CD4-positive, alpha-beta T cell treated with Interleukin-6 for 4 hours (primary cell): Measurements from ENCODE around the gene MDC1.
"Not testable (repeated sequence)": the region's sequence is repeated elsewhere in the genome, so short reads cannot be mapped to it uniquely, and the experiment has no call there.

Experiments used
- DNase-seq: peaks from one replicate; pipeline ENCODE4 v3.0.0-alpha.2; 2020; ENCODE audit warnings: mixed read lengths

Gene MDC1, protein sequence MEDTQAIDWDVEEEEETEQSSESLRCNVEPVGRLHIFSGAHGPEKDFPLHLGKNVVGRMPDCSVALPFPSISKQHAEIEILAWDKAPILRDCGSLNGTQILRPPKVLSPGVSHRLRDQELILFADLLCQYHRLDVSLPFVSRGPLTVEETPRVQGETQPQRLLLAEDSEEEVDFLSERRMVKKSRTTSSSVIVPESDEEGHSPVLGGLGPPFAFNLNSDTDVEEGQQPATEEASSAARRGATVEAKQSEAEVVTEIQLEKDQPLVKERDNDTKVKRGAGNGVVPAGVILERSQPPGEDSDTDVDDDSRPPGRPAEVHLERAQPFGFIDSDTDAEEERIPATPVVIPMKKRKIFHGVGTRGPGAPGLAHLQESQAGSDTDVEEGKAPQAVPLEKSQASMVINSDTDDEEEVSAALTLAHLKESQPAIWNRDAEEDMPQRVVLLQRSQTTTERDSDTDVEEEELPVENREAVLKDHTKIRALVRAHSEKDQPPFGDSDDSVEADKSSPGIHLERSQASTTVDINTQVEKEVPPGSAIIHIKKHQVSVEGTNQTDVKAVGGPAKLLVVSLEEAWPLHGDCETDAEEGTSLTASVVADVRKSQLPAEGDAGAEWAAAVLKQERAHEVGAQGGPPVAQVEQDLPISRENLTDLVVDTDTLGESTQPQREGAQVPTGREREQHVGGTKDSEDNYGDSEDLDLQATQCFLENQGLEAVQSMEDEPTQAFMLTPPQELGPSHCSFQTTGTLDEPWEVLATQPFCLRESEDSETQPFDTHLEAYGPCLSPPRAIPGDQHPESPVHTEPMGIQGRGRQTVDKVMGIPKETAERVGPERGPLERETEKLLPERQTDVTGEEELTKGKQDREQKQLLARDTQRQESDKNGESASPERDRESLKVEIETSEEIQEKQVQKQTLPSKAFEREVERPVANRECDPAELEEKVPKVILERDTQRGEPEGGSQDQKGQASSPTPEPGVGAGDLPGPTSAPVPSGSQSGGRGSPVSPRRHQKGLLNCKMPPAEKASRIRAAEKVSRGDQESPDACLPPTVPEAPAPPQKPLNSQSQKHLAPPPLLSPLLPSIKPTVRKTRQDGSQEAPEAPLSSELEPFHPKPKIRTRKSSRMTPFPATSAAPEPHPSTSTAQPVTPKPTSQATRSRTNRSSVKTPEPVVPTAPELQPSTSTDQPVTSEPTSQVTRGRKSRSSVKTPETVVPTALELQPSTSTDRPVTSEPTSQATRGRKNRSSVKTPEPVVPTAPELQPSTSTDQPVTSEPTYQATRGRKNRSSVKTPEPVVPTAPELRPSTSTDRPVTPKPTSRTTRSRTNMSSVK (N-terminal part only)

DNA sequence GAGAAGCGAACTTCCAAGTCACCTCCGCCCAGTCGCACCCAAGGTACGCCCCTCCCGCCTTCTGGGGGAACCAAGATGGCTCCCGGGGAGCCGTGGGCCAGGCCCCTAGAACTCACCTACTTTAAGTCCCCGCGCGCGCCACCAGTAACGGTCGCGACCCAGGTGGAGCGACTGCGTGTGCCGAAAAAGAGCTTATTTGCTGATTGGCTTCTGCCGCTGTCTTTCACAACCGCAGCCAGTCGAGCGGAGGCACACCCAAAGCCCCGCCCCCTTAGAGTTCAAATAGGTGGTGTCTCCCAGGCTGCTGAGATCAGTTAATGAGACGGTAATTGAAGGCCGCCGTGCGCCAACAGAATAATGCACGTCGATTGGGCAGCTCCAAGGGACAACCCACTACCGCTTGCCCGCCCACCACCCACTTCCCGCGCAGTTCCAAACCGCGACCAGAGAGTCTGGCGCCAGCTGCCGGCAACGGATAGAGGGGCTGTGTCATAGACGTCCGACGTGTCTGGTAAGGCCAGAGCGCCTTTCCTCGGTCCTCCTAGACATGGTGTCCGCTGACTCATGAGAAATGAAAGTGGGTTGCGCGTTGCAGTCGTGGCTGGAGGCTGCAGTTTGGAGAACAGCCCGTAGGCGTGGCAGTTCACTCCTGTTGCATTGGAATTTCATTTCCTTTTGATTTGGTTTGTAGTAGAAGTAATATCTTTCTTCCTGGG lies at the start of gene MDC1:
Gene MDC1, minus strand, starts transcription at position 153 of the 716 bp plus-strand sequence. CDS start 2,106 bp downstream, outside the sequence.
- DNase-seq: peak; percentile 99

- DNase-seq: no peak
These were observed 49.5 kb upstream of the MDC1 start for GRCh38 chr6:30766461-30767157.

DNA sequence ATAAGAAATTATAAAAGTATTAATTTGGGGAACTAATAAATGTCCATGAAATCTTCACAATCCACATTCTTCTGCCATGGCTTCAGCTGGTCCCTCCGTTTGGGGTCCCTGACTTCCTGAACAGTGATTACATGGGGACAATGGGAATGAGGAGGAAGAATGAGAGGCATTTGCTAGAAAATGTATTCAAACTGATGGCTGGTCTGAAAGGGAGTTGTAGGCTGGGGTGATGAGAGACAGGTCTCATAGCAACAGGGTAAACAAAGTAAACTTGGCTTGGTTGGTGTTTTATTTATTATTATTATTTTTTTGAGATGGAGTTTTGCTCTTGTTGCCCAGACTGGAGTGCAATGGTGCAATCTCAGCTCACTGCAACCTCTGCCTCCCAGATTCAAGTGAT lies 48.4 kb upstream of the MDC1 start:
- not testable (repeated sequence) for DNase-seq

DNA sequence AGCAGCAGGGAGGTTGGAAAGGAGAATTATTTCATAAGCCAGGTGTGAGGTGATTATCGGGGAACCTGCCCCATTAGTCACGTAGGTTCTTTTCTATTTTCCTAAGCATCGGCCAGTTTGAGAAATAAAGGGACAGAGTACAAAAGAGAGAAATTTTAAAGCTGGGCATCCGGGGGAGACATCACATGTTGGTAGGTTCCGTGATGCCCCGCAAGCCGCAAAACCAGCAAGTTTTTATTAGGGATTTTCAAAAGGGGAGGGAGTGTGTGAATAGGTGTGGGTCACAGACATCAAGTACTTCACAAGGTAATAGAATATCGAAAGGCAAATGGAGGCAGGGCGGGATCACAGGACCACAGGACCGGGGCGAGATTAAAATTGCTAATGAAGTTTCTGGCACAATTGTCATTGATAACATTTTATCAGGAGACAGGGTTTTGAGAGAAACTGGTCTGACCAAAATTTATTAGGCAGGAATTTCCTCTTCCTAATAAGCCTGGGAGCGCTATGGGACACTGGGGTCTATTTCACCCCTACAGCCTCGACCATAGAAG lies 47.5 kb upstream of the MDC1 start:
- DNase-seq: not testable (repeated sequence)

DNA sequence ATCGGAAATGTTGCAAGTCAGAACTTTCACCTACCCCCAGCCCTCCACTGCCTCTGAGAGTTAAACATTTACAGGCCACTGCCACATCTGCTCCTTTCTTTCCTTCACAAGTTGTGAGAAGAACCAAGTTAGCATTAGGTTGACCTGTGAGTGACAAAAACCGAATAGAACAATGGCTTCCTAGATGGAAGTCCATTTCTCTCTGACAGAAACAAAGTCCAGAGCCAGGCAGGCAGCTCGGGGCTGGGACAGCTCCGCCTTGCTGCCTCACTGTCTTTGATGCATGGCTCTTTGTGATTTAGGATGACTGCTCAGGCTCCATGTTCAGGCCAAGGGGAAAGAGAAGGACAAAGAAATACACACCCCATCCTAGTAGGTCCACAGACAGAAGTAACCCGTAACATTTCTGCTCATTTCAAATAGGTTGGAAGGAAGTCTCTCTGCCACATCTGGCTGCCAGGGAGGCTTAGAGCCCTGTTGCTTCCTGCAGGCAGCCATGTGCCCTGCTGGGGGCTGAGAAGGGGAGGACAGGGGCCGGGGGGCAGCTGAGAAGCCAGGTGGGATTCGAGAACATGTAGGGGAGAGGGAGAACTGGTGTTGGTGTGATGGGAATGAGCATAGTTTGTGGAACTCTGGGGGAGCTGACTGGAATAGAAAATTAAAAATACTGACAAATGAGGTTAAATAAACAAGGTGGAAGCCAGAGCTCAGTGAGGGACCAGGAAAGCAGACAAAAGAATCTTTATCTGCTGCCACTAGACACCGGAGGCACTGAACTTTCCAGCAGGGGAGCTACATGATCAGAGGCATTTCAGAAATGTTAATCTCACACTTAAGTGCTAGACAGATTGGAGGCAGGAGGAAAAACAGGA lies 46.8 kb upstream of the MDC1 start:
- DNase-seq: peak; percentile 36

DNA sequence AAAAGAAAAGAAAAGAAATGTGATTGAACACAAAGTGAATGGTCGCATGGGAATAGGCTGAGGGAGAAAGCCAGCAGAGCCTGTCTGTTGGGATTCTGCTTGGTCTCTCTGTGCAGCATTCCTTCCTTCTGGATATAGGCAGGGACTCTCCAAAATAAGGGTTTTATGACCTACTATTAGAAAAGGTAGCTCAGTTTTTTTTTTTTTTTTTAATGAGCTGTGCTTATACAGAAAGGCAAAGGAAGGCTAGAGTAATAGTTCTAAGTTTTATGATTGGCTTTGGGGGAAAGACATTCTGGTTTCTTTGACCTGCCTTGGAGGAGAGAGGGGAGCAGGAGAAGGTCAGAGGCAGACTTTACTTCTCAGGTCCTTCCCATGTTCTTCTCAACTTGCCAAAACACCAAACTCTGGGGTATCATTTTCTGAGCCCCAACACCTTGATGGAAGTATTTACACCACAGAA lies 46.1 kb upstream of the MDC1 start:
- no peak for DNase-seq

GRCh38 chr6:30761791-30762429 lies 44.8 kb upstream of the MDC1 start:
- DNase-seq: no peak

DNA sequence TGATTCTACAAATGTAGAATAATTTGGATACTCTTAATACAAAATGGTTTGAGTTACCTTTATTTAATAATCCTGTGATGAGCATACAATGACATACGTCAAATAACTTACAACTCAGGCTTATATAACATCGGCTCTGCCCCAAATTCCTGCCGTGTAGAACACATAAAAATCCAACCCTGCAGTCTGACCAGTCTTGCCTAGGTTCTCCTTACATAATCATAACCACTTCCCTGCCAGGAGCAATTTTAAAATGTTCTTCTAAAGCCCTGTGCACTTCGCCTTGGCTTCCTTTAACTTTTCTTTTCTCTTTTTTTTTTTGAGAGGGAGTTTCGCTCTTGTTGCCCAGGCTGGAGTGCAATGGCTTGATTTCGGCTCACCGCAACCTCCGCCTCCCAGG lies 43.5 kb upstream of the MDC1 start:
- DNase-seq: no peak

DNA sequence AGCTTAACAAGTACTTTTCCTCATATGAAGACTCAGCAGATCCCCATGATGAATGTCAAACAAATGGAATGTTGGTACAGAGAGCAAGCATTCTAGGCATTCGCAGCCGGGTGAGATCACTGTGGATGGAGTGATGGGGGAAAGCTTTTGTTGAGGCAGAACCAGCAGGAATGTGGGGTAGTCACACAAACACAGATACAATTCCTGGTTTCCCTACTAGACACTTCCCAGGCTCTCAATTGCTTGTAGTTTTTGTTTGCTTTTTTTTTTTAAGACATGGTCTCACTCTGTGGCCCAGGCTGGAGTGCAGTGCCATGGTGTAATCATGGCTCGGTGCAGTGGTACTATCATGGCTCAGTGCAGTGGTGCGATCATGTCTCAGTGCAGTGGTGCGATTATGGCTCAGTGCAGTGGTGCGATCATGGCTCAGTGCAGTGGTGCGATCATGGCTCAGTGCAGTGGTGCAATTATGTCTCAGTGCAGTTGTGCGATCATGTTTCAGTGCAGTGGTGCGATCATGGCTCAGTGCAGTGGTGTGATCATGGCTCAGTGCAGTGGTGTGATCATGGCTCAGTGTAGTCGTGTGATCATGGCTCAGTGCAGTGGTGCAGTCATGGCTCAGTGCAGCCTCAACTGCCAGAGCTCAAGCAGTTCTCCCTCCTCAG lies 42.6 kb upstream of the MDC1 start:
- DNase-seq: no peak

DNA sequence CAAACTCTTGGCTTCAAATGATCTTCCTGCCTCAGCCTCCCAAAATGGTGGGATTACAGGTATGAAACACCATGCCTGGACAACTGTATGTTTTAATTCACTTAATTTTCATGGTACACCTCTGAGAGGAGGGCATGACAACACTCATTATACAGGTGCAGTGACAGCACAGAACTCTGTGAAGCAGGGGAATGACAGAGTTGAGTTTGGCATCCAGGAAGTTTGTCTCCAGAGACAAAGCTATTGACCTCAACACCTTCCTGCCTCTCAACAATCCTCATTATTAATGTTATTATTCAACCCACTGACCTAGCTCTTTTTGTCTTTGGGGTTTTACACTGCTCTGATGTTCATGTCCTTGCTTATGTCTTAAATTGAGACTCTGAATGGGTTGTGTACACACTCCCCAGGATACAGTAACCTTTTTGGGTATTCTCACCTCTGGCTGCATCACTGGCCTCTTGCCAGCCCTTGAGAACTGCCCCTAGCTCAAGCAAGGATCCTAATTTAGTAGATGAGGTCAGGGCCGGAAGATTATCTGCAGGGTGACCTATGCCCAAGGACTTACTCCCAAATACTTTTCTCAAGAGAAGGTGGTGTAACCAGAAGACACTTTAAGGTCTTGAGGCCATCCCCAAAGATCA lies 40.3 kb upstream of the MDC1 start:
- no peak for DNase-seq

DNA sequence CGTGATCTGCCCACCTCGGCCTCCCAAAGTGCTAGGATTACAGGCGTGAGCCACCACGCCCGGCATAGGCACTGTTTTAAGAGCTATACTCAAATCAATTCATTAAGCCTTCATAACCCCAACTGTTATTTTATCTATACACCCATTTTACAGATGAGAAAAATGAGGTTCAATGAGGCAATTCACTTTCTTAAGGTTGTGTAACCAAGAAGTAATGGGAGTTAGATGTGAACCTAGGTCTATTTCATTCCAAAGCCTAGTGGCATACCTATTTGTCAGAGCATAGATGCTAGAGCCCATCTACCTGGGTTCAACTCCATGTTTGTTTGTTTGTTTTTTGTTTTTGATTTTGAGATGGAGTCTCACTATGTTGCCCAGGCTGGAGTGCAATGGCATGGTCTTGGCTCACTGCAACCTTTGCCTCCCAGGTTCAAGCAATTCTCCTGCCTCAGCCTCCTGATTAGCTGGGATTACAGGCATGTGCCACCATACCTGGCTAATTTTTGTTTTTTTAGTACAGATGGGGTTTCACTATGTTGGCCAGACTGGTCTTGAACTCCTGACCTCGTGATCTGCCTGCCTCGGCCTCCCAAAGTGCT lies 39.4 kb upstream of the MDC1 start:
- DNase-seq: not testable (repeated sequence)

DNA sequence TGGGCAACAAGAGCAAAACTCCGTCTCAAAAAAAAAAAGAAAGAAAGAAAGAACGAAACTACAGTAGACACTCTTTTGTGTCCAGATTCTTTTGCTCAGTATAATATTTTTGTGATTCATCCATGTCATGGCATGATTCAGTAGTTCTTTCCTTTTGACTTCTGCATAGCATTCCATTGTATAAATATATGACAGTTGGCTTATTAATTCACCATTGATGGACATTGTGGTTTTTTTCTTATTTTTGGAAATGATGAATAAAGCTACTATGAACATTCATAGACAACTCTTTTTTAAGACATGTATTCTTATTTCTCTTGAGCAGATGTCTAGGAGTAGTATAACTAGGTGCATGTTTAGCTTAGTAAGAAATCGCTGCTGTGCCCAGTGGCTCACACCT lies 37.5 kb upstream of the MDC1 start:
- DNase-seq: no peak

DNA sequence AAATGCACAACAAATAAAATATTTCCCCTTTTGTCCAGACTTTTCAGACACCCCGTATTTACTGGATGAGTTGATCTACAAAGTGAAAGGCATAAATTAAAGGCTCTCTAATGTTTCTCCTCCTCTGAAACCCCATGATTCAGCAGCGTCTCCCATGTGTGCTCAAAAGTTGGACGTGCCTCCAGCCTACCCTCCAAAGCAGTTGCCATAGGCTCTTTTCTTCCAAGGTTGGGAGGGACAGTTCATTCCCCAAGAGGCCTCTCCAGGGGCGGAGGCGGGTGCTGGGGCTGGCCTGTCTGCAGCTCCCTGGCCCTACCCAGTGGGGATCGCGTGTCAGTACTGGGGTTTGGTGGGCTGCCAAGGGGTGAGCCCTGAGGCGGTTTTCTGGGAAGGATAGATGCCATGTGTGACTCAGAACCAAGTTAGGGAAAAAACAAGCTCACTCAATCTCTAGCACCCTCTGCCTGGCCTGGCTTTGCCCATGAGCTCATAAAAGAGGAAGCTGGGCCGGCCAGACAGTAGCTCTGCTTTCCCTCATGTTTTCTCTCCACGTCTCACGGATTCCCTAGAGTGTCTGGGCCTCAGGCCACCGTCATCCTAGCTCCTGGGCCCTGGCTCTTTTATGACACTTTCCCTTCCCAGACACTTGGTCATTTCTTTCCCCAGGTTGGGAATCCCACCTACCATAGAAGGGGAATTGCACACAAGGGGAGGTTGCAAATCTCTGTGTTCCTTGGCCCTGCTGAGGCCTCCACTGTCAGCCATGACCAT lies 35.3 kb upstream of the MDC1 start:
- DNase-seq: no peak

DNA sequence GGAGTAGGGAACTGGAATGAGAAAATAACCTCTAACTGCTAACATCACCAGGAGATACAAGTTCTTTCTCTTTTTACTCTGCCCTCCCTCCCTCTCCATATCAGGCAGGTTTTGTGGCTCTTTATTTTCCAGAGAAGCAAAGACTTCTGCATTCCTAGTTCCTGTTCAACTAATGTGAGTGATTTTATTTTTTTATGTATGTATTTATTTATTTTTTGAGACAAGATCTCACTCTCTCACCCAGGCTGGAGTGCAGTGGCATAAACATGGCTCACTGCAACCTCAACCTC lies 33.2 kb upstream of the MDC1 start:
- no peak for DNase-seq

DNA sequence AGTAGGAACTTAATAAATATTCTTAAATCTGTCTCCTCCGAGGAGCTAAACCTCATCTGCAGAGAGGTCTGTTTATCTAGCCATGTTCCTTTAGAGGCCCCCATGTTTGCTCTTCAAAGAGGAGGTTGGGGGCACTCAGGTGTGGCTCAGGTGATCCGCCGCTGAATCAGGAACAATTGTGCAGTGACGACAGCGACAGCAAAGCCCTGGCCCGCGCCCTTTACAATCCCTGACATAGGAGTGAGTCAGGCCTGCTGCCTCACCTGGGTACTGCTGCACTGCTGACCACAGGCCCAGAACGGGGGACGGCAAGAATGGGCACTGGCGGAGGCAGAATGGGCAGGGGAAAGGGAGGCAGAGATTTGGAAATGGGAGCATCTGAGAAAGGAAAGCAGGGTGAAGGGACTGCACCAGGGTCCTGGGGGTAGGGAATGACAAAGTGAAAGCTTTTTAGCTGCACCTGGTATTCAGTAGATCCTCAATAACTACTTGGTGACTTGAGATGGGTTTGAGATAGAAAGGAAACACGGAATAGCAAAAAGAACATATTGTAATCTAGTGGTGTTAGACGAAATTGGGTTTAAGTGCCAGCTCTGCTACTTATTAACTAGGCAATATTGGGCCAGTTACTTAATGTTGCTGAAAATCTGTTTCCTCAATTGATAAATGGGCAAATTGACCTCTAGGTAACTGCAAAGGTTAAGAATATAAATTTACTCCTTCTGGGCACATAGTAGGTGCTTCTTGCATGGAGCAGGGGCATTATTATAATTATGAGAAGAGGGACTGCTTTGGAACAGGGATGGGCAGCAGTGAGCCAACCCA lies 32.7 kb upstream of the MDC1 start:
- DNase-seq: no peak

- DNase-seq: no peak
These were observed 31.9 kb upstream of the MDC1 start for GRCh38 chr6:30748851-30749540.
